GM18867 (cell line): ENCODE measurements around the gene CUEDC2.

ENCODE experiments used
- ATAC-seq: cut with Tn5 transposase; IDR thresholded peaks from one replicate; pipeline ENCODE4 v1.9.1; 2021; ENCODE audit warnings: mild to moderate bottlenecking, moderate library complexity; ENCODE audit not compliant: unreplicated experiment

Gene CUEDC2

GRCh38 chr10:102399217-102400021 is 33.0 kb downstream of the CUEDC2 start:
- ATAC-seq: peak; percentile 43

GRCh38 chr10:102398172-102399020 is 34.0 kb downstream of the CUEDC2 start:
- no peak for ATAC-seq

GRCh38 chr10:102397222-102398171 is 34.9 kb downstream of the CUEDC2 start:
- ATAC-seq: no peak

GRCh38 chr10:102396730-102397151 is 35.6 kb downstream of the CUEDC2 start:
- ATAC-seq: no peak

- ATAC-seq: no peak
These were observed 36.1 kb downstream of the CUEDC2 start for GRCh38 chr10:102396317-102396650.

- peak; percentile 25 for ATAC-seq
These were observed 36.7 kb downstream of the CUEDC2 start, which contains the start of gene NFKB2 for GRCh38 chr10:102395400-102396316. Gene NFKB2, plus strand, starts transcription at chr10:102395705. Its CDS starts 255 bp downstream, at chr10:102395960.

- ATAC-seq: peak; percentile 1
These were observed 37.5 kb downstream of the CUEDC2 start for GRCh38 chr10:102394801-102395399.

GRCh38 chr10:102394079-102394800 is 38.1 kb downstream of the CUEDC2 start:
- peak; percentile 82 for ATAC-seq

GRCh38 chr10:102393411-102394078 is 38.8 kb downstream of the CUEDC2 start:
- ATAC-seq: no peak

- no peak for ATAC-seq
These were observed 40.1 kb downstream of the CUEDC2 start for GRCh38 chr10:102392306-102392705.

GRCh38 chr10:102389894-102390293 is 42.5 kb downstream of the CUEDC2 start:
- no peak for ATAC-seq

- no peak for ATAC-seq
These were observed 47.6 kb downstream of the CUEDC2 start for GRCh38 chr10:102384606-102385429.

GRCh38 chr10:102384053-102384452 is 48.3 kb downstream of the CUEDC2 start:
- ATAC-seq: no peak

GRCh38 chr10:102382871-102383270 is 49.5 kb downstream of the CUEDC2 start:
- no peak for ATAC-seq

GRCh38 chr10:102381983-102382382 is 50.4 kb downstream of the CUEDC2 start:
- ATAC-seq: no peak

GRCh38 chr10:102379383-102379782 is 53.0 kb downstream of the CUEDC2 start:
- no peak for ATAC-seq

- no peak for ATAC-seq
These were observed 55.5 kb downstream of the CUEDC2 start for GRCh38 chr10:102376901-102377300.
